Panc1 (cell line): Measurements from ENCODE around the gene CTNNA1.

Experiments
- TCF7L2 ChIP-seq: IDR thresholded peaks from 2 replicates; pipeline ENCODE4 v1.6.1; 2011; ENCODE audit warnings: mild to moderate bottlenecking, low read depth, low read length, inconsistent platforms
- TF ChIP-seq, protein P1 (sequence below): fragments of 450-650 bp; IDR thresholded peaks from 2 replicates; pipeline ENCODE4 v1.5.1; 2017; ENCODE audit warnings: mild to moderate bottlenecking

DNA sequence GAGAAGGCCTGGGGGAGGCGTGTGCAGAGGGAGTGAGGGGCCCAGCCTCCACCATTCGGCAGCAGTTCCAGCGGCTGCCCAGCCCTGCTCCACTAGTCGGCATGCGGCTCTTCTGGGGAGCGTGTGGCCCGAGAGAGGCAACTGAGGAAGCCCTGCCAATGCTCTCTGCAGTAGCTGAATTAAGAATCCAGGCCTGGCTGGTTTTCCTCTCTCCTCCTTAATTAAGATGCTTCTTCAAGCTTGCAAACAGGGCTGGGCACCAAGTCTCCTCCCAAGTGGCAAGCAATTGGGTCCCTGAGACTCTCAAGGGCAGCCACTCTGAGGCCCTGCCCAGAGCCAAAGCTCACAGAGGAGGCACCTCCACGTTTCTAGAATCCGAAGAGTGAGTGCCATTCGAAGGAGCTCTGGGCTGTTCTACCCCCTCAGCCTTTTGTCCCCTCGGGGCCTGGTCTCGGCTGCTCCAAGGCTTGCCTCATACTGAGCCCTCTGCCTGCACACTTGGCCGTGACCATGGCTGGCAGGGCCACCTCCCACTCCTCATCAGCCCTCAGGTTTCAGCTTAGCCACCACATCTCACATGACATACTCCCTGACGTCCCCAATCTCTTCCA, 197.3 kb downstream of the CTNNA1 start:
- TF ChIP-seq, protein P1, sequence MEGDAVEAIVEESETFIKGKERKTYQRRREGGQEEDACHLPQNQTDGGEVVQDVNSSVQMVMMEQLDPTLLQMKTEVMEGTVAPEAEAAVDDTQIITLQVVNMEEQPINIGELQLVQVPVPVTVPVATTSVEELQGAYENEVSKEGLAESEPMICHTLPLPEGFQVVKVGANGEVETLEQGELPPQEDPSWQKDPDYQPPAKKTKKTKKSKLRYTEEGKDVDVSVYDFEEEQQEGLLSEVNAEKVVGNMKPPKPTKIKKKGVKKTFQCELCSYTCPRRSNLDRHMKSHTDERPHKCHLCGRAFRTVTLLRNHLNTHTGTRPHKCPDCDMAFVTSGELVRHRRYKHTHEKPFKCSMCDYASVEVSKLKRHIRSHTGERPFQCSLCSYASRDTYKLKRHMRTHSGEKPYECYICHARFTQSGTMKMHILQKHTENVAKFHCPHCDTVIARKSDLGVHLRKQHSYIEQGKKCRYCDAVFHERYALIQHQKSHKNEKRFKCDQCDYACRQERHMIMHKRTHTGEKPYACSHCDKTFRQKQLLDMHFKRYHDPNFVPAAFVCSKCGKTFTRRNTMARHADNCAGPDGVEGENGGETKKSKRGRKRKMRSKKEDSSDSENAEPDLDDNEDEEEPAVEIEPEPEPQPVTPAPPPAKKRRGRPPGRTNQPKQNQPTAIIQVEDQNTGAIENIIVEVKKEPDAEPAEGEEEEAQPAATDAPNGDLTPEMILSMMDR = no peak
- no peak for TF ChIP-seq TCF7L2
